Prostate gland (tissue), 2 donors: ENCODE results near the gene LUC7L. TPM values are rescaled to one million over a fixed set of nuclear protein-coding genes. Genes with fewer than 3 reads are reported as not detected.

Source experiments
- DNase-seq: peaks from one replicate; pipeline ENCODE4 v3.0.0-alpha.2; 2019; ENCODE audit warnings: low spot score
- H3K27ac ChIP-seq, 2 donors: fragments of 200-600 bp; sonication (generic); 2 replicates each; pipeline ENCODE4 v1.5.1; 2017 to 2019
- H3K27me3 ChIP-seq: fragments of 200-600 bp; sonication (generic); replicated peaks from 2 replicates; pipeline ENCODE4 v1.5.1; 2019; ENCODE audit not compliant: insufficient read depth
- H3K36me3 ChIP-seq, 2 donors: fragments of 200-600 bp; sonication (generic); 1 replicate in 1 of 2; 2 replicates in 1 of 2; pipeline versions ENCODE4 v1.5.1 to v1.8.1; 2017 to 2019
- H3K4me1 ChIP-seq: fragments of 200-600 bp; sonication (generic); replicated peaks from 2 replicates; pipeline ENCODE4 v1.5.1; 2019
- H3K4me3 ChIP-seq, 2 donors: fragments of 200-600 bp; sonication (generic); 2 replicates each; pipeline ENCODE4 v1.5.1; 2017 to 2019
- H3K9me3 ChIP-seq: fragments of 200-600 bp; sonication (generic); 2 replicates; pipeline ENCODE4 v1.5.1; 2017
- CTCF ChIP-seq, 4 experiments: fragments of 200-600 bp in 2 of 4; fragments of 450-650 bp in 2 of 4; sonication (generic) in 2 of 4; IDR thresholded peaks; 1 replicate in 3 of 4; 2 replicates in 1 of 4; pipeline ENCODE4 v1.5.1; 2016 to 2019; ENCODE audit warnings: antibody characterized with exemption in 4 of 4, mild to moderate bottlenecking in 2 of 4, moderate library complexity in 2 of 4
- POLR2A ChIP-seq: fragments of 450-650 bp; IDR thresholded peaks from one replicate; pipeline ENCODE4 v1.6.1; 2016; ENCODE audit warnings: antibody characterized with exemption, mild to moderate bottlenecking
- POLR2AphosphoS5 ChIP-seq: sonication (generic); formaldehyde crosslinking; IDR thresholded peaks from one replicate; pipeline ENCODE4 v1.6.1; 2017; ENCODE audit warnings: antibody characterized with exemption
- WGBS: methylation state at CpG from one replicate; pipeline ENCODE4 v1.1.5; 2018; 5-methylcytosine and 5-hydroxymethylcytosine counted together
- intact Hi-C: fragments of 100-400 bp; cut with DNase I; formaldehyde crosslinking; loops from one replicate; pipeline ENCODE4 v1.14.2; 2022
- total RNA-seq, 2 donors: library from RNA; depleted of rRNA; stranded (reverse); fragments of >200 nt; gene quantifications; one replicate each; pipeline ENCODE4 v1.1.0, GENCODE V29; 2016

LUC7L gene
- total RNA-seq, 2 donors from 2014 or later = 55.1 to 108 TPM

- no peaks in the 10 kb centered on the region for H3K4me1 ChIP-seq
- H3K36me3 ChIP-seq = peaks cover 7 to 35% of the 10 kb centered on the region in 2 donors
- no peak for DNase-seq
- H3K4me3 ChIP-seq = no peak overlapping the region
- H3K27me3 ChIP-seq = no peaks in the 10 kb centered on the region
- intact Hi-C loops = no loop called here
- TF ChIP-seq POLR2AphosphoS5 = no peak
- no peak for TF ChIP-seq CTCF (IDR thresholded peaks at IDR 0.05)
- TF ChIP-seq POLR2A = no peak
- WGBS = 93% methylated on average over 4 of the region's 4 CpGs
- no peaks in the 10 kb centered on the region for H3K9me3 ChIP-seq
- no peak overlapping the region for H3K27ac ChIP-seq
Observed at GRCh38 chr16:191831-192230, 37.4 kb downstream of the LUC7L start.

GRCh38 chr16:189604-190186 is 39.6 kb downstream of the LUC7L start:
- Histone ChIP-seq H3K4me3 (no peak overlapping the region), H3K27me3 (no peaks in the 10 kb centered on the region), H3K9me3 (no peaks in the 10 kb centered on the region), H3K4me1 (no peaks in the 10 kb centered on the region), H3K36me3 (peaks cover 7 to 28% of the 10 kb centered on the region in 2 donors), H3K27ac (no peak overlapping the region)
- intact Hi-C loops = no loop called here
- WGBS = 92% methylated on average over 34 of the region's 34 CpGs
- DNase-seq = no peak
- TF ChIP-seq POLR2A = no peak
- TF ChIP-seq CTCF (IDR thresholded peaks at IDR 0.05) = no peak
- TF ChIP-seq POLR2AphosphoS5 = no peak

- no peaks in the 10 kb centered on the region for H3K9me3 ChIP-seq
- intact Hi-C loops = no loop called here
- 79% methylated on average over 8 of the region's 8 CpGs for WGBS
- peaks cover 0 to 24% of the 10 kb centered on the region in 2 donors for H3K36me3 ChIP-seq
- no peak for TF ChIP-seq POLR2A
- TF ChIP-seq CTCF (IDR thresholded peaks at IDR 0.05) = no peak
- no peak for TF ChIP-seq POLR2AphosphoS5
- no peaks in the 10 kb centered on the region for H3K27me3 ChIP-seq
- no peak overlapping the region for H3K4me3 ChIP-seq
- H3K27ac ChIP-seq = no peak overlapping the region
- H3K4me1 ChIP-seq = no peaks in the 10 kb centered on the region
- DNase-seq = no peak
Observed at GRCh38 chr16:188674-189073, 40.6 kb downstream of the LUC7L start.

GRCh38 chr16:187330-187729 is 41.9 kb downstream of the LUC7L start:
- TF ChIP-seq CTCF (IDR thresholded peaks at IDR 0.05) (no peak), POLR2A (no peak), POLR2AphosphoS5 (no peak)
- Histone ChIP-seq H3K27ac (no peak overlapping the region), H3K36me3 (peaks cover 0 to 18% of the 10 kb centered on the region in 2 donors), H3K27me3 (no peaks in the 10 kb centered on the region), H3K4me1 (no peaks in the 10 kb centered on the region), H3K9me3 (no peaks in the 10 kb centered on the region), H3K4me3 (no peak overlapping the region)
- 97% methylated on average over 8 of the region's 8 CpGs for WGBS
- intact Hi-C loops = no loop called here
- no peak for DNase-seq

- H3K27me3 ChIP-seq = no peaks in the 10 kb centered on the region
Observed at GRCh38 chr16:185691-186090, 43.6 kb downstream of the LUC7L start.

More at GRCh38 chr16:185691-186090, 43.6 kb downstream of the LUC7L start:
- Histone ChIP-seq H3K4me3 (no peak overlapping the region), H3K27ac (no peak overlapping the region), H3K4me1 (peaks cover 4% of the 10 kb centered on the region), H3K36me3 (peaks cover 0 to 11% of the 10 kb centered on the region in 2 donors), H3K9me3 (no peaks in the 10 kb centered on the region)
- DNase-seq = no peak
- intact Hi-C loops = no loop called here
- no peak for TF ChIP-seq POLR2AphosphoS5
- TF ChIP-seq CTCF (IDR thresholded peaks at IDR 0.05) = no peak
- TF ChIP-seq POLR2A = no peak
- WGBS = 79% methylated on average over 9 of the region's 11 CpGs
